WTC11 (cell line): ENCODE data around the gene KRTCAP3. TPM values are rescaled to one million over a fixed set of nuclear protein-coding genes. Genes with fewer than 3 reads are reported as not detected.
A peak's percentile ranks its signal among the peaks of the same experiment; 100 is the strongest.

Experiments used
- ATAC-seq: fragments of 200-7000 bp; cut with Tn5 transposase; 2 replicates; pipeline ENCODE4 v1.10.0; 2021; ENCODE audit warnings: mild to moderate bottlenecking, moderate library complexity
- CTCF ChIA-PET: fragments of 300-600 bp; sonication (Branson Sonifier 250); formaldehyde crosslinking; loops from one replicate; lab custom pipeline; 2021; ENCODE audit warnings: antibody characterized with exemption; lab: Charles Lee
- POLR2A ChIA-PET: fragments of 350-600 bp; sonication (Branson Sonifier 250); formaldehyde crosslinking; loops from one replicate; lab custom pipeline; 2021; ENCODE audit warnings: antibody characterized with exemption; lab: Charles Lee
- DNase-seq: peaks from one replicate; pipeline ENCODE4 v3.0.0; 2021; ENCODE audit warnings: low spot score
- H3K27ac Mint-ChIP-seq: 2 replicates; pipeline ENCODE4 v1.8.0; 2021; ENCODE audit warnings: mixed read lengths
- H3K27me3 Mint-ChIP-seq: 2 replicates; pipeline ENCODE4 v1.8.0; 2021; ENCODE audit warnings: low read depth, mild to moderate bottlenecking, moderate library complexity, mixed read lengths
- H3K36me3 Mint-ChIP-seq: 2 replicates; pipeline ENCODE4 v1.8.0; 2021; ENCODE audit warnings: mixed read lengths
- H3K4me1 Mint-ChIP-seq: 2 replicates; pipeline ENCODE4 v1.8.0; 2022; ENCODE audit warnings: mixed read lengths
- H3K4me3 Mint-ChIP-seq: 2 replicates; pipeline ENCODE4 v1.8.0; 2021; ENCODE audit warnings: mild to moderate bottlenecking, moderate library complexity, mixed read lengths
- H3K9me3 Mint-ChIP-seq: 2 replicates; pipeline ENCODE4 v1.8.0; 2021; ENCODE audit warnings: mixed read lengths
- CBFB ChIP-seq: sonication (generic); formaldehyde crosslinking; IDR thresholded peaks from 2 replicates; pipeline ENCODE4 v1.8.1; 2022; ENCODE audit warnings: mild to moderate bottlenecking, low read depth, missing genetic modification reagents
- E2F1 ChIP-seq: sonication (generic); formaldehyde crosslinking; IDR thresholded peaks from 2 replicates; pipeline ENCODE4 v1.8.0; 2022; ENCODE audit warnings: mild to moderate bottlenecking, missing genetic modification reagents
- ELF4 ChIP-seq: sonication (generic); formaldehyde crosslinking; IDR thresholded peaks from 2 replicates; pipeline ENCODE4 v1.8.1; 2022; ENCODE audit warnings: low read depth, mild to moderate bottlenecking, moderate library complexity, missing genetic modification reagents
- EMX1 ChIP-seq: fragments of 250-450 bp; sonication (Bioruptor Pico); IDR thresholded peaks from 2 replicates; pipeline ENCODE4 v1.8.0; 2021; ENCODE audit warnings: mild to moderate bottlenecking
- ERG ChIP-seq: fragments of 250-450 bp; sonication (Bioruptor Pico); IDR thresholded peaks from 2 replicates; pipeline ENCODE4 v1.8.0; 2021; ENCODE audit warnings: mild to moderate bottlenecking
- GRHL2 ChIP-seq: fragments of 250-450 bp; sonication (Bioruptor Pico); IDR thresholded peaks from 2 replicates; pipeline ENCODE4 v1.8.0; 2022; ENCODE audit warnings: mild to moderate bottlenecking, moderate library complexity; ENCODE audit not compliant: insufficient replicate concordance, severe bottlenecking
- IRF1 ChIP-seq: sonication (generic); formaldehyde crosslinking; IDR thresholded peaks from 2 replicates; pipeline ENCODE4 v1.8.0; 2023; ENCODE audit warnings: missing genetic modification reagents
- JAZF1 ChIP-seq: fragments of 250-450 bp; sonication (Bioruptor Pico); IDR thresholded peaks from 2 replicates; pipeline ENCODE4 v1.9.0; 2021; ENCODE audit warnings: moderate library complexity, mild to moderate bottlenecking, inconsistent platforms
- NFYB ChIP-seq: sonication (generic); formaldehyde crosslinking; conservative IDR thresholded peaks from 2 replicates; pipeline ENCODE4 v1.8.0; 2022; ENCODE audit warnings: low read depth, missing genetic modification reagents
- NR1H2 ChIP-seq: sonication (generic); formaldehyde crosslinking; IDR thresholded peaks from 2 replicates; pipeline ENCODE4 v1.9.0; 2021; ENCODE audit warnings: mild to moderate bottlenecking, moderate library complexity, missing genetic modification reagents
- RELA ChIP-seq: sonication (generic); formaldehyde crosslinking; IDR thresholded peaks from 2 replicates; pipeline ENCODE4 v1.8.1; 2022; ENCODE audit warnings: missing genetic modification reagents, mild to moderate bottlenecking, borderline replicate concordance
- SMAD3 ChIP-seq: sonication (generic); formaldehyde crosslinking; IDR thresholded peaks from 2 replicates; pipeline ENCODE4 v1.8.0; 2022; ENCODE audit warnings: missing genetic modification reagents, mild to moderate bottlenecking, borderline replicate concordance
- SMAD4 ChIP-seq: sonication (generic); formaldehyde crosslinking; IDR thresholded peaks from 2 replicates; pipeline ENCODE4 v1.8.0; 2022; ENCODE audit warnings: mild to moderate bottlenecking, missing genetic modification reagents
- TEAD1 ChIP-seq: sonication (generic); formaldehyde crosslinking; IDR thresholded peaks from 2 replicates; pipeline ENCODE4 v1.8.0; 2022; ENCODE audit warnings: mild to moderate bottlenecking, missing genetic modification reagents
- ZMAT4 ChIP-seq: fragments of 250-450 bp; sonication (Bioruptor Pico); IDR thresholded peaks from 2 replicates; pipeline ENCODE4 v1.9.0; 2021; ENCODE audit warnings: mild to moderate bottlenecking
- ZNF138 ChIP-seq: sonication (generic); formaldehyde crosslinking; conservative IDR thresholded peaks from 2 replicates; pipeline ENCODE4 v1.8.1; 2022; ENCODE audit warnings: mild to moderate bottlenecking, moderate library complexity, missing genetic modification reagents
- ZNF263 ChIP-seq: sonication (generic); formaldehyde crosslinking; IDR thresholded peaks from 2 replicates; pipeline ENCODE4 v1.8.1; 2022; ENCODE audit warnings: low read depth, mild to moderate bottlenecking, moderate library complexity, missing genetic modification reagents
- ZNF396 ChIP-seq: fragments of 250-450 bp; sonication (Bioruptor Pico); IDR thresholded peaks from 2 replicates; pipeline ENCODE4 v1.8.0; 2021; ENCODE audit warnings: mild to moderate bottlenecking, moderate library complexity, borderline replicate concordance
- ZNF416 ChIP-seq: fragments of 250-450 bp; sonication (Bioruptor Pico); IDR thresholded peaks from 2 replicates; pipeline ENCODE4 v1.9.0; 2021; ENCODE audit warnings: mild to moderate bottlenecking, inconsistent platforms
- total RNA-seq: library from RNA; stranded (reverse); gene quantifications from 3 replicates; pipeline ENCODE4 v1.2.3, GENCODE V29; 2021
- TF ChIP-seq, protein P1 (sequence below): fragments of 200-600 bp; IDR thresholded peaks from 2 replicates; pipeline ENCODE4 v1.8.0; 2022; ENCODE audit warnings: antibody characterized with exemption

Gene KRTCAP3
- total RNA-seq, 1 experiment from 2014 or later: 41.9 TPM

DNA sequence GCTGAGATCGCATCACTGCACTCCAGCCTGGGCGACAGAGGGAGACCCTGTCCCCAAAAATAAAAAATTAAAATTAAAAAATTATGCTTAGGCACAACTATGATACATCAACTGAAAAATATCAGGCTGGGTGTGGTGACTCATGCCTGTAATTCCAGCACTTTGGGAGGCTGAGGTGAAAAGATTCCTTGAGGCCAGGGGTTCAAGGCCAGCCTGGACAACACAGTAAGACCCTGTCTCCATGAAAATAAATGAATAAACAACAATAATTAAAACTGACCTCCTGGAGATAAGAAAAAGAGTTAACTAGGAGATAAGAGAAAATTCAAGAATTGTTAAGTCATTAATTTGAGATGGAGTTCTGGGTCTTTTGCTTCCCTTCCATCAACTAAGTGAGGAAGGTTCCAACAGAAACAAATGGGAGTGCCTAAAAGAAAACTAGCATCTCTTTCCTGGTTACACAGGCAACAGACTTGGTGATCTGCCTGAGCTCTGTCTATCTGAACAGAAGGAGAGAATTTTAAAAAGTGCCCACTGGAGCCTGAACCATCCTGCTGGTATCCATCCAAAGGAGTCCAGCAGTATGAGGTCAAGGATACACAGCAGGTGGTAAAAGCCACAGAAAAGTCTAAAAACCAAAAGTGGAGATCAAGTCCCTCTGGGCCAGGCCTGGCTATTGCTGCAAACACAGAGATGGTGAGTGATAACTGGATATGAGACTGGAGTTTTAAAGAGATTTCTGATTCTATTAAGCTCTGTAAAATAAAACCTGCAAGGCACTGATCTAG lies 41.6 kb upstream of the KRTCAP3 start:
- ATAC-seq (no peak), DNase-seq (no peak)
- H3K36me3 Mint-ChIP-seq: peaks cover 7% of the 10 kb centered on the region
- H3K27ac Mint-ChIP-seq: peak overlapping the region; percentile 39
- POLR2A ChIA-PET: no interaction called here
- H3K4me3 Mint-ChIP-seq: no peak overlapping the region
- no peaks in the 10 kb centered on the region for H3K27me3 Mint-ChIP-seq
- peaks cover 3% of the 10 kb centered on the region for H3K4me1 Mint-ChIP-seq
- CTCF ChIA-PET: no interaction called here
- H3K9me3 Mint-ChIP-seq: no peaks in the 10 kb centered on the region
- TF ChIP-seq SMAD3 (CRISPR knock-in tag): no peak
- no peak for TF ChIP-seq ERG (CRISPR knock-in tag)
- no peak for TF ChIP-seq ELF4
- TF ChIP-seq SMAD4 (CRISPR knock-in tag): no peak
- no peak for TF ChIP-seq IRF1 (CRISPR knock-in tag)
- TF ChIP-seq ZNF138 (CRISPR knock-in tag): no peak
- no peak for TF ChIP-seq CBFB (CRISPR knock-in tag)
- no peak for TF ChIP-seq ZNF396
- no peak for TF ChIP-seq JAZF1 (CRISPR knock-in tag)
- TF ChIP-seq NFYB (CRISPR knock-in tag): no peak

DNA sequence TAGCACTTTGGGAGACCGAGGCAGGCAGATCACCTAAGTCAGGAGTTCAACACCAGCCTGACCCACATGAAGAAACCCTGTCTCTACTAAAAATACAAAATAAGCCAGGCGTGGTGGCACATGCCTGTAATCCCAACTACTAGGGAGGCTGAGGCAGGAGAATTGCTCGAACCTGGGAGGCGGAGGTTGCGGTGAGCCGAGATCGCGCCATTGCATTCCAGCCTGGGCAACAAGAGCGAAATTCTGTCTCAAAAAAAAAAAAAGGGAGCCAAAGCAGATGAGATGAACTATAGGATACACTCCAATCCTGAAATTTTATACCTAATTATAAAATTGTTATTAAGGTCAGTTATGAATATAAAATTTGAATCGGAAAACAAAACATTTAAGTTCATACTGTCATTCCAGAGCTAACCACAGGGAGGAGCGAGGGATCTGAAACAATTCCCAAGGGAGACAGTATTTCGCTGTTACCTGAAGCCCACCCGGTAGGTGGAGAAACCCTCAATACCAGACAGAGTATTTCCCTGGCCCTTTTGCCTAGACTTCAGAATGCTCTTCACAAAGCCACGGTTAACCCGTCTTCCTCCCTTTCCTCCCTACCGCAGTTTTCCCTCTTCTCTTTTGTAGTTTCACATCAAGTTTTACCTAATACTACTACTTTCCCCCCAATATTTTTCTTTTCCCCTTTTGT lies 34.2 kb upstream of the KRTCAP3 start:
- H3K36me3 Mint-ChIP-seq: peaks cover 13% of the 10 kb centered on the region

GRCh38 chr2:27408601-27409320 lies 33.4 kb upstream of the KRTCAP3 start:
- Mint-ChIP-seq H3K4me1 (peaks cover 18% of the 10 kb centered on the region), H3K4me3 (peak overlapping the region; percentile 84), H3K27me3 (peaks cover 13% of the 10 kb centered on the region), H3K27ac (peak overlapping the region; percentile 97), H3K9me3 (peaks cover 8% of the 10 kb centered on the region), H3K36me3 (peaks cover 13% of the 10 kb centered on the region)
- DNase-seq: no peak
- POLR2A ChIA-PET: interaction anchor here (0.7 to 2.5 kb wide), 4 partner anchors 20 to 390 kb away, joined by 3 to 28 read pairs (median 3); partner anchors contain the start of genes CCDC121, GPN1, NRBP1 and ZNF513
- ATAC-seq: peak; percentile 34
- CTCF ChIA-PET: interaction anchor here (1.0 to 3.9 kb wide), 8 partner anchors 8 to 275 kb away, joined by 3 to 52 read pairs (median 4); partner anchors contain the start of genes NRBP1 and ZNF513
- TF ChIP-seq GRHL2 (CRISPR knock-in tag) (no peak), TEAD1 (CRISPR knock-in tag) (no peak), ZNF263 (no peak), E2F1 (CRISPR knock-in tag) (no peak), ZMAT4 (CRISPR knock-in tag) (no peak), EMX1 (no peak), NR1H2 (CRISPR knock-in tag) (no peak), RELA (CRISPR knock-in tag) (no peak)

More for the DNA sequence above, 34.2 kb upstream of the KRTCAP3 start:
- peaks cover 8% of the 10 kb centered on the region for H3K9me3 Mint-ChIP-seq
- ATAC-seq: peak; percentile 55
- H3K27ac Mint-ChIP-seq: peak overlapping the region; percentile 97
- POLR2A ChIA-PET: interaction anchor here (0.6 to 1.5 kb wide), 4 partner anchors 23 to 390 kb away, joined by 3 to 5 read pairs (median 3); partner anchors contain the start of genes CCDC121 and GPN1
- DNase-seq: peak; percentile 51
- CTCF ChIA-PET: interaction anchor here (0.6 to 3.9 kb wide), 6 partner anchors 9 to 275 kb away, joined by 3 to 52 read pairs (median 4); partner anchors contain the start of gene NRBP1
- peaks cover 13% of the 10 kb centered on the region for H3K27me3 Mint-ChIP-seq
- peaks cover 18% of the 10 kb centered on the region for H3K4me1 Mint-ChIP-seq
- H3K4me3 Mint-ChIP-seq: peak overlapping the region; percentile 84
- no peak for TF ChIP-seq ZNF416
- TF ChIP-seq, protein P1, sequence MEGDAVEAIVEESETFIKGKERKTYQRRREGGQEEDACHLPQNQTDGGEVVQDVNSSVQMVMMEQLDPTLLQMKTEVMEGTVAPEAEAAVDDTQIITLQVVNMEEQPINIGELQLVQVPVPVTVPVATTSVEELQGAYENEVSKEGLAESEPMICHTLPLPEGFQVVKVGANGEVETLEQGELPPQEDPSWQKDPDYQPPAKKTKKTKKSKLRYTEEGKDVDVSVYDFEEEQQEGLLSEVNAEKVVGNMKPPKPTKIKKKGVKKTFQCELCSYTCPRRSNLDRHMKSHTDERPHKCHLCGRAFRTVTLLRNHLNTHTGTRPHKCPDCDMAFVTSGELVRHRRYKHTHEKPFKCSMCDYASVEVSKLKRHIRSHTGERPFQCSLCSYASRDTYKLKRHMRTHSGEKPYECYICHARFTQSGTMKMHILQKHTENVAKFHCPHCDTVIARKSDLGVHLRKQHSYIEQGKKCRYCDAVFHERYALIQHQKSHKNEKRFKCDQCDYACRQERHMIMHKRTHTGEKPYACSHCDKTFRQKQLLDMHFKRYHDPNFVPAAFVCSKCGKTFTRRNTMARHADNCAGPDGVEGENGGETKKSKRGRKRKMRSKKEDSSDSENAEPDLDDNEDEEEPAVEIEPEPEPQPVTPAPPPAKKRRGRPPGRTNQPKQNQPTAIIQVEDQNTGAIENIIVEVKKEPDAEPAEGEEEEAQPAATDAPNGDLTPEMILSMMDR: peak; percentile 64
